Measurements from ENCODE around the gene GGNBP2.
A peak's percentile ranks its signal among the peaks of the same experiment; 100 is the strongest.

GGNBP2 gene

DNA sequence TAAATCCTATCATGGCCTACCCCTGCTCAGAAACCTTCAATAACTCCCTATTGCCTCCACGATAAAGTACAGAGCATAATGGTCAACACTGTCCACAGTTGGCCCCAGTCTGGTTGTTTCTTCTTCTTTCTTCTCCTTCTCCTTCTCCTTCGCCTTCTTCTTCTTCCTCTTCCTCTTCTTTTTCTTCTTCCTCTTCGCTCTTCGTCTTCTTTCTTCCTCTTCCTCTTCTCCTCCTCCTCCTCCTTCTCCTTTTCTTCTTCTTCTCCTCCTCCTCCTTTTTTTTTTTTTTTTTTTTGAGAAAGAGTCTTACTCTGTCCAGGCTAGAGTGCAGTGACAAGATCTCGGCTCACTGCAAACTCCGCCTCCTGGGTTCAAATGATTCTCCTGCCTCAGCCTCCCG, 80.5 kb downstream of the GGNBP2 start:
- TF ChIP-seq, protein P1, sequence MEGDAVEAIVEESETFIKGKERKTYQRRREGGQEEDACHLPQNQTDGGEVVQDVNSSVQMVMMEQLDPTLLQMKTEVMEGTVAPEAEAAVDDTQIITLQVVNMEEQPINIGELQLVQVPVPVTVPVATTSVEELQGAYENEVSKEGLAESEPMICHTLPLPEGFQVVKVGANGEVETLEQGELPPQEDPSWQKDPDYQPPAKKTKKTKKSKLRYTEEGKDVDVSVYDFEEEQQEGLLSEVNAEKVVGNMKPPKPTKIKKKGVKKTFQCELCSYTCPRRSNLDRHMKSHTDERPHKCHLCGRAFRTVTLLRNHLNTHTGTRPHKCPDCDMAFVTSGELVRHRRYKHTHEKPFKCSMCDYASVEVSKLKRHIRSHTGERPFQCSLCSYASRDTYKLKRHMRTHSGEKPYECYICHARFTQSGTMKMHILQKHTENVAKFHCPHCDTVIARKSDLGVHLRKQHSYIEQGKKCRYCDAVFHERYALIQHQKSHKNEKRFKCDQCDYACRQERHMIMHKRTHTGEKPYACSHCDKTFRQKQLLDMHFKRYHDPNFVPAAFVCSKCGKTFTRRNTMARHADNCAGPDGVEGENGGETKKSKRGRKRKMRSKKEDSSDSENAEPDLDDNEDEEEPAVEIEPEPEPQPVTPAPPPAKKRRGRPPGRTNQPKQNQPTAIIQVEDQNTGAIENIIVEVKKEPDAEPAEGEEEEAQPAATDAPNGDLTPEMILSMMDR (conservative IDR thresholded peaks at IDR 0.05; ENCODE audit: control insufficient read depth, insufficient read depth, low read depth, low read length), result no peak
- no peak for DNase-seq (ENCODE audit: low read depth)
- H3K4me3 ChIP-seq (ENCODE audit: control insufficient read depth, low read depth, low read length), result no peak overlapping the region

DNA sequence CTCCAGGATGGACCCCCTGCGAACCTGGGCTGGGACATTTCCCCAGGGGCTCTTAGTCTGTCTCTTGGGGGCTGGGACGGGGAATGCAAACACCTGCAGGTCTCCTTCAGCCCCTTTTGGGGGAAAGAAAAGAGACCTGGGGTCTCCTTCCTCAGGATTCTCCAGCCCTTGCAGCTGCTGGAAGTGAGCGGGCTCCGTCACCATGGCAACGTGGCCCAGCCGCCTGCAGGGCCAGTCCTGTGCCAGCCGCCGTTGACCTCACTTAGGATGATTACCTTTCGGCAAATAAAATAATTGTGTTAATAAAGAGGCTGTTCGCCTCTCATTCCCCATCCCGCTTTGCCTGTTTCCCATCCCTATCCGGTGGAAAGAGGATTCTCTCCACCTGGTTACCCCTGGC, 82.4 kb downstream of the GGNBP2 start:
- H3K4me3 ChIP-seq (ENCODE audit: control insufficient read depth, low read depth, low read length), result no peak overlapping the region
- TF ChIP-seq, protein P1 (conservative IDR thresholded peaks at IDR 0.05; ENCODE audit: control insufficient read depth, insufficient read depth, low read depth, low read length), result no peak
- DNase-seq (ENCODE audit: low read depth), result no peak

DNA sequence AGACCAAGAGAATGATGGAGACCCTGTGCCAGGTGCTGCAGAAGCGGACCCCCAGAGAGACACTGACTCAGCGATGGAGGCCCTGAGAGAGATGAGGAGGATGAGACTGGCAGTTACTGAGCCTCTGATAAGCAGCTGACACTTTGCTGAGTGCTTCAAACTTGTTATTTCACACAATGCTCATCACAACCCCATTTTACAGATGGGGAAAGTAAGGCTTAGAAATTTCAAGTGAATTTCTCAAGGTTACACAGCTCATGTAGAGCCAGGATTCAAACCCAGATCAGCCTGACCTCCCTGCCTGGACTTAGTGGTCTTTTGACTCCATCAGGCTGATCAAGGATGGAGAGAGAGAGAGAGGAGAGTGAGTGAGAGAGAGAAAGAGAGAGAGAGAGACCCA, 83.9 kb downstream of the GGNBP2 start:
- no peak overlapping the region for H3K4me3 ChIP-seq (ENCODE audit: control insufficient read depth, low read depth, low read length)
- TF ChIP-seq, protein P1 (conservative IDR thresholded peaks at IDR 0.05; ENCODE audit: control insufficient read depth, insufficient read depth, low read depth, low read length), result no peak
- DNase-seq (ENCODE audit: low read depth), result no peak

DNA sequence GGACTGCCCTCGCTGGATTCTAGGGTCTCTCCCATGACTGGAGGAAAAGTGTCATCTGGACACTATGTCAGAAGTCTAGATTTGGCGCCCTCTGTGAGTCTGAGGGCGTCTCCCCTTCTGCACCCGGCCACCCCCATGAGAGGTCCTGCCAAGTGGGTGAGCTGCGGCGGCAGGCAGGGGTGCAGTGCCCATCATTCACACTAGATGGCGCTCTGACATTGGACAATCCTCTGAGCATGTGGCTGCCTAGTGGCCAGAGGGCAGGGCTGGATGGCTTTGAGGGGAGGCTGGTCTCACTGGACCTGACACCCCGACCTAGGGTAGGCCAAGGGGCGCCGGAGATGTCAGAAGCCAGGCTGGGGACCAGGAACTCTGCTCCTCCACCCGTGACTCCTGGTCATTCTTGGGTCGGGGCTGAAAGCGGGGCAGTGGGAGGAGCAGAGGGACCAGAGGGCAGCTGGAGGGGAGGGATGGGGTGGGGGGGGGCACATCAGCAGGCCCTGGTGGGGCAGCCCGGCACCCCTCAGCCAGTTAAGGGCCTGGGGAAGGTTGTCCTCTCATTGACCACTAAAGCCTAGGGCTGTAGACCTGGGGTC, 84.6 kb downstream of the GGNBP2 start:
- peak; percentile 68 for DNase-seq (ENCODE audit: low read depth)
- TF ChIP-seq, protein P1 (conservative IDR thresholded peaks at IDR 0.05; ENCODE audit: control insufficient read depth, insufficient read depth, low read depth, low read length), result peak; percentile 91
- H3K4me3 ChIP-seq (ENCODE audit: control insufficient read depth, low read depth, low read length), result no peak overlapping the region

DNA sequence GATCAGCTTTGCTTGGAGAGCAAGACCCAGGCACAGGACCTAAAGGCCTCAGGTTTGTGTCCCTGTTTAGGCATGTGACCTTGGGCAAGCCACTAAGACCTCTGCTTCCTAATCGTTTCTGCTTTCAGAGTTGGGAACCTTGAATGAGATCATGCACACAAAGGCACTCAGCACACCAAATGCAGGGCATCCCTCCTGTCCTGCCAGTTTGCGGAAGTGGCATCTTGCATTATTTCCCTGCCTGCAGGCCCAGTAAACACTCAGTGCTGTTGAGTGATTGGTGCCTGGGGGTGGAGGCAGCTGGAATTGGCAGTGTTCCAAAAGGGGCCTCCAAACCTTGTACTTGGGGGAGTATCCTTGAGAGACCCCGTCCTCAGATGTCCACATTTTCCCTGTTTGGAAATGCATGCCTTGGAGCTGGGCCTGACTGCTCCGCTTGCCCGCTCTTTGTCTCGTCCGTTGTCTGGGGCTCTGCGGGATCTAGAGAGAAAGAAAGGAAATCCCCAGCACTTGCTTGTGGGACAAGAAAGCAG, 85.3 kb downstream of the GGNBP2 start:
- H3K4me3 ChIP-seq (ENCODE audit: control insufficient read depth, low read depth, low read length), result no peak overlapping the region
- TF ChIP-seq, protein P1 (conservative IDR thresholded peaks at IDR 0.05; ENCODE audit: control insufficient read depth, insufficient read depth, low read depth, low read length), result no peak
- no peak for DNase-seq (ENCODE audit: low read depth)

DNA sequence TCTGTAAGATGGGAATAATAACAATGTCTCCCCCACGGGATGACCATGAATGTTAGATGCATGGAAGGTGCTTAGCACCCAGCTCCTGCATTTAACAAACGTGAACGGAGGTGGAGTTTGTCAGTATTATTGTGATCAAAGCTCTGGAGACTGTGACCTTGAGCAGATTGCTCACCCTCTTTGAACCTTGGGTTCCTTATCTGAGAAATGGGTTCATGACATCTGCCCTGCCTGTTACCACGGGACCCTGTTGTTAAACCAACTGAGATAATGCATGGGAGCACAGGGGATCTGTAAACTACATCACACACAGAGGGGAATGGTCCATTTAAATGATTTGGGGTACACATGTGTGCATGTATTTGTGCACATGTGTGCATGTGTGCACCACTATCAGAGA, 86.3 kb downstream of the GGNBP2 start:
- no peak overlapping the region for H3K4me3 ChIP-seq (ENCODE audit: control insufficient read depth, low read depth, low read length)

More for the DNA sequence above, 86.3 kb downstream of the GGNBP2 start:
- DNase-seq (ENCODE audit: low read depth), result no peak
- TF ChIP-seq, protein P1 (conservative IDR thresholded peaks at IDR 0.05; ENCODE audit: control insufficient read depth, insufficient read depth, low read depth, low read length), result no peak
